CD8-positive, alpha-beta memory T cell (primary cell): Measurements from ENCODE around the gene TP73. TPM values are rescaled to one million over a fixed set of nuclear protein-coding genes. Genes with fewer than 3 reads are reported as not detected.

ENCODE experiments used
- CTCF ChIA-PET: fragments of 350-600 bp; sonication (Branson Sonifier 250); formaldehyde crosslinking; loops from one replicate; lab custom pipeline; 2021; ENCODE audit warnings: antibody characterized with exemption; lab: Charles Lee
- POLR2A ChIA-PET: fragments of 350-600 bp; sonication (Branson Sonifier 250); formaldehyde crosslinking; loops from one replicate; lab custom pipeline; 2021; ENCODE audit warnings: antibody characterized with exemption; lab: Charles Lee
- DNase-seq, 5 donors: peaks; one replicate each; pipeline versions ENCODE4 v3.0.0 to v3.0.0-alpha.2; 2020 to 2022; ENCODE audit warnings: mixed read lengths in 1 of 5
- H3K27ac ChIP-seq: one replicate; pipeline ENCODE4 v1.7.0; 2013; ENCODE audit warnings: low read depth, mild to moderate bottlenecking, low read length, moderate library complexity
- H3K27me3 ChIP-seq: 2 replicates; pipeline ENCODE4 v1.7.0; 2013; ENCODE audit warnings: low read length, mild to moderate bottlenecking; ENCODE audit not compliant: insufficient read depth, poor library complexity, severe bottlenecking
- H3K36me3 ChIP-seq: 2 replicates; pipeline ENCODE4 v1.7.0; 2013; ENCODE audit warnings: mild to moderate bottlenecking, low read length, moderate library complexity; ENCODE audit not compliant: insufficient read depth
- H3K4me1 ChIP-seq: 2 replicates; pipeline ENCODE4 v1.7.0; 2013; ENCODE audit warnings: mild to moderate bottlenecking, low read length, moderate library complexity; ENCODE audit not compliant: insufficient read depth
- H3K4me3 ChIP-seq: 2 replicates; pipeline ENCODE4 v1.7.0; 2013; ENCODE audit warnings: mild to moderate bottlenecking, low read length
- H3K9me3 ChIP-seq: 2 replicates; pipeline ENCODE4 v1.7.0; 2013; ENCODE audit warnings: mild to moderate bottlenecking, low read length
- H3K27ac Mint-ChIP-seq, 8 donors: one replicate each; pipeline ENCODE4 v1.8.0; 2020 to 2021; ENCODE audit warnings: mixed read lengths in 8 of 8, mild to moderate bottlenecking in 6 of 8, inconsistent platforms in 3 of 8, moderate library complexity in 3 of 8
- H3K27me3 Mint-ChIP-seq, 2 donors: one replicate each; pipeline ENCODE4 v1.8.0; 2020 to 2021; ENCODE audit warnings: mixed read lengths in 2 of 2, mild to moderate bottlenecking in 1 of 2, moderate library complexity in 1 of 2
- H3K36me3 Mint-ChIP-seq, 3 donors: one replicate each; pipeline ENCODE4 v1.8.0; 2020 to 2021; ENCODE audit warnings: mixed read lengths in 3 of 3, inconsistent platforms in 1 of 3, mild to moderate bottlenecking in 1 of 3
- H3K4me1 Mint-ChIP-seq, 3 donors: one replicate each; pipeline ENCODE4 v1.8.0; 2020 to 2021; ENCODE audit warnings: mixed read lengths in 3 of 3, inconsistent platforms in 1 of 3, mild to moderate bottlenecking in 1 of 3
- H3K4me3 Mint-ChIP-seq, 7 donors: one replicate each; pipeline ENCODE4 v1.8.0; 2020 to 2021; ENCODE audit warnings: mixed read lengths in 7 of 7, mild to moderate bottlenecking in 6 of 7, moderate library complexity in 4 of 7, inconsistent platforms in 2 of 7
- H3K9me3 Mint-ChIP-seq, 5 donors: one replicate each; pipeline ENCODE4 v1.8.0; 2020 to 2022; ENCODE audit warnings: mixed read lengths in 5 of 5, mild to moderate bottlenecking in 3 of 5, moderate library complexity in 2 of 5, inconsistent platforms in 1 of 5
- polyA plus RNA-seq: library from polyadenylated mRNA; unstranded; fragments of 300-500 nt; fragmentation: Illumina TruSeq; gene quantifications from one replicate; pipeline ENCODE4 v1.2.3, GENCODE V29; 2021
- total RNA-seq, 2 experiments: library from RNA; stranded (reverse); gene quantifications; one replicate each; pipeline ENCODE4 v1.2.3, GENCODE V29; 2021

Gene TP73
- total and polyA plus RNA-seq, 3 experiments from 2014 or later = 0.20 to 0.63 (median 0.49) TPM

DNA sequence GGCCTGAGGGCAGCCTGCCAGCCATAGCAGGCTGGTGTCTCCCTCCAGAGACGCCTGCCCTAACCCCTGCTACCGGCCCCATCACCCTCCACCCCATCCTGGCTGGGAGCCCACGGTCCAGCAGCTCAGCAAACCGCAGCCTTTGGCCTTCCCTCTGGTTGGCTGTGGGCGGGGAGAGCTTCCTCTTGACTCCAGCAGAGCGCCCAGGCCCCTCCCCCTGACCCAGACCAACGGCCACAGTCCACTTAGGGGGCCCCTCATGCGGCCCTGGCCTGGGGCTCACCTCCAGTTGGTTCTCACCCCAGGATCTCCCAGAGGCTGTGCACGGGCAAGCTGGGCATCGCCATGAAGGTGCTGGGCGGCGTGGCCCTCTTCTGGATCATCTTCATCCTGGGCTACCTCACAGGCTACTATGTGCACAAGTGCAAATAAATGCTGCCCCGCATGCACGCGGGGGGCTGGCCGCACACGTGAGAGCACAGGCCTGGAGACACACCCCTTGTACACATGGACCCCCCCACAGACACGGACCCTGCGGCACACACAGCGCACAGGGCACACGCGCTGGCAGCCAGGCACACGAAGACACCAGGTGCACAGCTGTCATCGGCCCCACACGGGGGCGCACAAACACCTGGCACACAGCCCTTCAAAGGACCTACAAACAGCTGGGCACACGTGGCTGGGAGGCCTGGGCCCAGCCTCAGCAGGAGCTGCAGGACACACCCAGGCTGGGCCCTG lies 123.3 kb downstream of the TP73 start:
- H3K4me1 ChIP-seq = peaks cover 12% of the 10 kb centered on the region
- Mint-ChIP-seq H3K27ac (peak overlapping the region in 1 of 8 donors; percentile 83), H3K4me3 (peak overlapping the region in 1 of 7 donors; percentile 71), H3K36me3 (peaks cover 7 to 22% (median 8%) of the 10 kb centered on the region in 3 donors), H3K9me3 (no peaks in the 10 kb centered on the region), H3K4me1 (peaks cover 0 to 22% (median 7%) of the 10 kb centered on the region in 3 donors), H3K27me3 (no peaks in the 10 kb centered on the region)
- DNase-seq = peak; percentile 24 to 64 (median 28)
- H3K27me3 ChIP-seq = no peaks in the 10 kb centered on the region
- POLR2A ChIA-PET = interaction anchor here (0.6 kb wide), 1 partner anchor 8 kb away, joined by 3 read pairs; no protein-coding TSS in a partner anchor
- CTCF ChIA-PET = interaction anchor here (0.6 to 2.0 kb wide), 11 partner anchors 9 to 323 kb away, joined by 3 to 8 read pairs (median 3); no protein-coding TSS in a partner anchor
- no peaks in the 10 kb centered on the region for H3K36me3 ChIP-seq
- peak overlapping the region; percentile 61 for H3K27ac ChIP-seq
- no peaks in the 10 kb centered on the region for H3K9me3 ChIP-seq
- H3K4me3 ChIP-seq = no peak overlapping the region

DNA sequence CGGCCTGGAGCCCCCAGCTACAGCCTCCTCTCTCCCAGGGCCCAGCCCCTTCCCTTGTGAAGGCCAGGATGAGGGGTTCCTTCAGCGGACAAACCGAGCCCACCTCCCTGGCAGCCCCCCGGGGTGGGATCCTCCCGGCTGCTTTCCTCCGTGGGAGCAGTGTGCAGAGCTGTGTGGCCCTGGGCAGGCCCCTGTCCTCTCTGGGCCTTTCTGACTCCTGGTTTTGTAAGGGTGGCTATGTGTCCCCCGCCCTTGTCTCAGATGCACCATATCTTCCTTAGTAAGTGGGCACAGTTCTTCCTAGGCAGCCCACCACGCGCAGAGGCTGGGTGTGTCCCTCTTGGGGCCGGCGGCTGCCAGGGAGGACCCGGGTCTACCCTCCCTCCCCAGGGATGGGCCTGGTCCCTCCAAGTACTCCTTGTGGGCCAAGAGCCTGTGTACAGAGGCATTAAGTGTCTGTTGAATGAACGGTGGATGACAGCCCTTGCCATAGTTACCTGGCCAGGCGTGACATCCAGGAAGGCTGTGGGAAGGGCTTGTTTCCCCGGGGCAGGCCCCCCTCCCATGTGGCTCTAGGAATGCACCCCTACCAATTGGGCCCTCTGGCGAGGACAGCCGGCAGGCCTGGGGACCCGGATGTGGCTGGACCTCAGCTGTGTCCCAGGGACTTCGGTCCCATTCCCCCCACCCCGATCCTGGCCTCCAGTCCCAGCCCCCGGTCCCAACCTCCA lies 124.1 kb downstream of the TP73 start:
- Histone ChIP-seq H3K36me3 (peaks cover under 1% of the 10 kb centered on the region), H3K4me1 (peaks cover 6% of the 10 kb centered on the region), H3K27ac (peak overlapping the region; percentile 61), H3K27me3 (no peaks in the 10 kb centered on the region), H3K4me3 (no peak overlapping the region), H3K9me3 (no peaks in the 10 kb centered on the region)
- Mint-ChIP-seq H3K36me3 (peaks cover 7 to 29% (median 8%) of the 10 kb centered on the region in 3 donors), H3K27me3 (no peaks in the 10 kb centered on the region), H3K27ac (peak overlapping the region in 2 of 8 donors; percentile 33 to 36), H3K9me3 (no peaks in the 10 kb centered on the region), H3K4me3 (peak overlapping the region in 2 of 7 donors; percentile 13 to 71), H3K4me1 (peaks cover 0 to 20% (median 7%) of the 10 kb centered on the region in 3 donors)
- ChIA-PET CTCF (interaction anchor here (0.6 to 2.0 kb wide), 10 partner anchors 8 to 323 kb away, joined by 3 to 8 read pairs (median 4); no protein-coding TSS in a partner anchor), POLR2A (no interaction called here)
- DNase-seq = peak in 1 of 5 donors; percentile 39

DNA sequence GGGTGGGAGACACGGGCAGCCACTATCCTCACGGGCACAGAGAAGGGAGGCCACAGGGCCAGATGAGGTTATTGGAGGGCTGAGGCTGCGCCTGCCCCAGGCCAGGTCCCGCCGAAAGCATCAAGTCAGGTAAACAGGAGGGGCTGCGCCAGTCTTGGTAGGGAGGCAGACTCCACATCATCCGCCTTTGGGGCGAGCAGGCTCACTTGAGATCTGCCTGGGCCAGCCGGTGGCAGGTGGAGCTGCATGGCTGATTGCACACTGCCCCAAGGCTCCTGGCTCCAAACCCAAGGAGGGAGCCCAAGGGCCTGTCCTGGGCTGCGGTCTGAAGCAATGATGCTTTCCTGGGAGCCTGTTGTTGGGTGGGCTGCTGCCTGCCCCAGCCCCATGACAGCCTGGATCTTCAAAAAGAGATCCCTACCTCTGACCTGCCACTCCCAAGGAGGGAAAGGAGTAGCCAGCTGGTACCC lies 124.8 kb downstream of the TP73 start:
- H3K4me3 Mint-ChIP-seq = no peak overlapping the region
- Histone ChIP-seq H3K9me3 (no peaks in the 10 kb centered on the region), H3K27me3 (no peaks in the 10 kb centered on the region), H3K4me3 (no peak overlapping the region), H3K36me3 (peaks cover 8% of the 10 kb centered on the region), H3K4me1 (no peaks in the 10 kb centered on the region), H3K27ac (peak overlapping the region; percentile 61)
- POLR2A ChIA-PET = no interaction called here
- DNase-seq = peak in 1 of 5 donors; percentile 30
- peaks cover 0 to 14% (median 5%) of the 10 kb centered on the region in 3 donors for H3K4me1 Mint-ChIP-seq
- peaks cover 7 to 36% (median 10%) of the 10 kb centered on the region in 3 donors for H3K36me3 Mint-ChIP-seq
- H3K9me3 Mint-ChIP-seq = no peaks in the 10 kb centered on the region
- no peaks in the 10 kb centered on the region for H3K27me3 Mint-ChIP-seq
- H3K27ac Mint-ChIP-seq = peak overlapping the region in 3 of 8 donors; percentile 36 to 92 (median 75)
- CTCF ChIA-PET = no interaction called here

GRCh38 chr1:3777647-3778589 lies 125.6 kb downstream of the TP73 start:
- DNase-seq = peak in 1 of 5 donors; percentile 43
- Histone ChIP-seq H3K27ac (no peak overlapping the region), H3K9me3 (no peaks in the 10 kb centered on the region), H3K36me3 (peaks cover 15% of the 10 kb centered on the region), H3K27me3 (no peaks in the 10 kb centered on the region), H3K4me1 (no peaks in the 10 kb centered on the region), H3K4me3 (no peak overlapping the region)
- Mint-ChIP-seq H3K36me3 (peaks cover 7 to 44% (median 10%) of the 10 kb centered on the region in 3 donors), H3K27me3 (no peaks in the 10 kb centered on the region), H3K4me3 (no peak overlapping the region), H3K9me3 (no peaks in the 10 kb centered on the region), H3K4me1 (peaks cover 0 to 13% (median 5%) of the 10 kb centered on the region in 3 donors), H3K27ac (no peak overlapping the region)
- POLR2A ChIA-PET = no interaction called here
- CTCF ChIA-PET = no interaction called here

DNA sequence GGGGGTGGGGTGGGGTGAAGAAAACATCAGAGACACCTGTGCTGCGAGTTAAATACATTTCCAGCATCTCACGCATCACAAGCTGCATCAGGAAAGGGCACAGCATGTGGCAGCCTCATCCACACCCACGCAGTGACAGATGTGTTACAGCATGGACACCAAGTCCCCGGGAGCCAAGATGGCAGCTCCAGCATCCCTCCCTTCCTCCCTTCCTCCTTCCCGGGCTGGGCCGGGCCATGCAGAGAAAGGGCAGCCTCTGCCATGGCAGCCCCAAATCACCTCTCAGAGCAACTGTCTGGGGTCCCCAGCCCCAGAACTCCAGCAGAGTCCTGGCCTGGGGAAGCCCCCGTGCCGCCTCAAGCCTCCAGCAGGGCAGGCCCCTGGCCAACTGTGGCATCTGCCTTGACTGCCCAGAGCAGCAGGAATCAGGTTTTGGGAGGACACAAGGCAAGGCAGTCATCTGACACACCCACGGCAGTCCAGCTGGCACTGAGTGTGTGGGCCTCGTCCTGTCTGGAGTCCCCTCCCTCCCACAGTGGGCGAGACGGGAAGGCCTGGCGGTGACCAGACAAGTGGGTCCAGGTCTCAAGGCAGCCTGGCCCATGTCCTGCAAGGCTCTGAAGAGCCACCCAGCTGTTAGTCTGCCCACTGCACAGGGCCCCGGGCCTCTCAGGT lies 126.4 kb downstream of the TP73 start:
- Mint-ChIP-seq H3K4me3 (no peak overlapping the region), H3K36me3 (peaks cover 7 to 51% (median 10%) of the 10 kb centered on the region in 3 donors)
- DNase-seq = no peak

GRCh38 chr1:3779265-3779911 lies 127.1 kb downstream of the TP73 start:
- Histone ChIP-seq H3K36me3 (peaks cover 24% of the 10 kb centered on the region), H3K4me1 (no peaks in the 10 kb centered on the region), H3K4me3 (no peak overlapping the region), H3K27me3 (no peaks in the 10 kb centered on the region), H3K9me3 (no peaks in the 10 kb centered on the region), H3K27ac (no peak overlapping the region)
- H3K27me3 Mint-ChIP-seq = no peaks in the 10 kb centered on the region
- ChIA-PET POLR2A (no interaction called here), CTCF (no interaction called here)
- no peak overlapping the region for H3K4me3 Mint-ChIP-seq
- no peak overlapping the region for H3K27ac Mint-ChIP-seq
- peaks cover 0 to 8% (median 3%) of the 10 kb centered on the region in 3 donors for H3K4me1 Mint-ChIP-seq
- no peak for DNase-seq
- H3K9me3 Mint-ChIP-seq = no peaks in the 10 kb centered on the region
- peaks cover 7 to 58% (median 10%) of the 10 kb centered on the region in 3 donors for H3K36me3 Mint-ChIP-seq

More for the DNA sequence above, 126.4 kb downstream of the TP73 start:
- Mint-ChIP-seq H3K27me3 (no peaks in the 10 kb centered on the region), H3K9me3 (no peaks in the 10 kb centered on the region), H3K27ac (no peak overlapping the region), H3K4me1 (peaks cover 0 to 8% (median 3%) of the 10 kb centered on the region in 3 donors)
- Histone ChIP-seq H3K9me3 (no peaks in the 10 kb centered on the region), H3K27ac (no peak overlapping the region), H3K4me3 (no peak overlapping the region), H3K27me3 (no peaks in the 10 kb centered on the region), H3K36me3 (peaks cover 18% of the 10 kb centered on the region), H3K4me1 (no peaks in the 10 kb centered on the region)
- CTCF ChIA-PET = no interaction called here
- POLR2A ChIA-PET = no interaction called here
